D721Med (cell line): ENCODE measurements around the gene HSF5.

Source experiments
- DNase-seq: peaks from one replicate; pipeline ENCODE4 v3.0.0; 2011; ENCODE audit warnings: low spot score; ENCODE audit not compliant: insufficient read length
- FAIRE-seq: peaks from 2 replicates; lab custom pipeline; 2011; peaks lifted over from hg19 to GRCh38; lab: Jason Lieb, UNC
- CTCF ChIP-seq: IDR thresholded peaks from 2 replicates; pipeline ENCODE4 v1.5.1; 2012; ENCODE audit warnings: mild to moderate bottlenecking, control low read depth; ENCODE audit not compliant: insufficient read depth; ENCODE audit errors: missing control alignments

HSF5 gene

DNA sequence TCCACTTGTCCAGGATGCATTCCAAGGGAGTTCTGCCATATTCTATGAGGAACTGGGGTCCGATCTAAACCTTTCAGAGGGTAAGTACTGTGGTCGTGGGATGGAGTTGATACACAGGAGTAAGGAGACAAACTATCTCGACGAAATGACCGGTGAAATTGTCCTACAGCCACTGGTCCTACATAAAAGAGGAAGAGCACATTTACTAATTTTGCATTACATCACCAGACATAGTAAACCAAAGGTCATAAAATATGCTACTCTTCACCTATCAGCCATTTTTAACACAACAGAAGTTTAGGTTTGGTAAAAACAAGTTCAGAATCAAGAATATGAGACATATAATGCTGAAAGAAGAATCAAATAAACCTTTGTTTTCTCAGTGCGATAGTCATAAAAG lies 8.1 kb downstream of the HSF5 start:
- no peak for DNase-seq
- no peak for TF ChIP-seq CTCF
- no peak for FAIRE-seq

- FAIRE-seq (no peak), DNase-seq (no peak)
- no peak for TF ChIP-seq CTCF
Measured at GRCh38 chr17:58476812-58477211, 11.4 kb downstream of the HSF5 start.

- FAIRE-seq, result no peak
- no peak for DNase-seq
- TF ChIP-seq CTCF, result no peak
Measured at GRCh38 chr17:58475985-58476384, 12.2 kb downstream of the HSF5 start.

- DNase-seq (no peak), FAIRE-seq (no peak)
- TF ChIP-seq CTCF, result no peak
Measured at GRCh38 chr17:58470356-58470755, 17.9 kb downstream of the HSF5 start.

GRCh38 chr17:58468944-58469343 lies 19.3 kb downstream of the HSF5 start:
- TF ChIP-seq CTCF, result no peak
- DNase-seq (no peak), FAIRE-seq (no peak)

DNA sequence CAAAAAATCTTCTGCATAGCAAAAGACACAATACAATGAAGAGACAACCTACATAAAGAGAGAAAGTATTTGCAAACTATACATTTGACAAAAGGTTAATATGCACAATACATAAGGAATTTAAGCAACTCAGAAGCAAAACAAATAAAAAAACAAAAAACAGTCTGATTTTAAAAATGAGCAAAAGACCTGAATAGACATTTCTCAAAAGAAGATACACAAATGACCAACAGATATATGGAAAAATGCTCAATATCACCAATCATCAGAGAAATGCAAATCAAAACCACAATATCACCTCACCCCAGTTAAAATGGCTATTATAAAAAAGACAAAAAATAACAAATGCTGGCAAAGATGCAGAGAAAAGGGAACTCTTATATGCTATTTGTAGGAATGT lies 32.7 kb downstream of the HSF5 start:
- no peak for DNase-seq
- FAIRE-seq, result no peak
- TF ChIP-seq CTCF, result no peak

DNA sequence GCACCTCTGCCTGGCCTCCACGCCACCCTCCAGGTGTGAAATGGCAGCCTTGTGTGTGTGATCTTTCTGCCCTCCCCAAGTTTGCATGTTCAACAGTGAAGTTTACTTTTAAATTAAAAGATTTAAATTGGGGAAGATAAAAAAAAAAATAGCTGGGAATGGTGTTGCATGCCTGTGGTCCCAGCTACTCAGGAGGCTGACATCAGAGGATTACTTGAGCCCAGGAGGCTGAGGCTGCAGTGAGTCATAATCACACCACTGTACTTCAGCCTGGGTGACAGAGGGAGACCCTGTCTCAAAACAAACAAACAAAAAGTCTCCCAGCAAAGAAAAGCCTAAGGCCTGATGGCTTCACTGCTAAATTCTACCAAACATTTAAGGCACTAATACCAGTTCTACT lies 35.5 kb downstream of the HSF5 start:
- FAIRE-seq (no peak), DNase-seq (no peak)
- TF ChIP-seq CTCF, result no peak
